ENCODE data around the gene EGFR.

Gene EGFR

GRCh38 chr7:55174856-55175255, 156.0 kb downstream of the EGFR start:
- no peak overlapping the region for H3K9ac ChIP-seq (ENCODE audit: low read depth in 1 of 2, low read length in 2 of 2)
- peaks cover 29 to 56% of the 10 kb centered on the region in 2 donors for H3K36me3 ChIP-seq (ENCODE audit: control insufficient read depth in 1 of 2, insufficient read depth in 2 of 2, low read length in 2 of 2)
- peaks cover 21 to 26% of the 10 kb centered on the region in 2 donors for H3K4me1 ChIP-seq (ENCODE audit: control insufficient read depth in 1 of 2, insufficient read depth in 2 of 2, low read length in 2 of 2)
- H3K27ac ChIP-seq (ENCODE audit: low read depth, low read length): no peak overlapping the region
- no peak overlapping the region for H3K4me3 ChIP-seq (ENCODE audit: low read depth in 1 of 2, low read length in 2 of 2)
- H3K9me3 ChIP-seq (ENCODE audit: control insufficient read depth in 1 of 2, low read length in 2 of 2): no peaks in the 10 kb centered on the region
- H3K27me3 ChIP-seq (ENCODE audit: control insufficient read depth in 1 of 2, insufficient read depth in 2 of 2, low read length in 2 of 2): no peaks in the 10 kb centered on the region

- peaks cover 19 to 42% of the 10 kb centered on the region in 2 donors for H3K36me3 ChIP-seq (ENCODE audit: control insufficient read depth in 1 of 2, insufficient read depth in 2 of 2, low read length in 2 of 2)
- H3K4me1 ChIP-seq (ENCODE audit: control insufficient read depth in 1 of 2, insufficient read depth in 2 of 2, low read length in 2 of 2): peaks cover 44 to 48% of the 10 kb centered on the region in 2 donors
- no peak overlapping the region for H3K4me3 ChIP-seq (ENCODE audit: low read depth in 1 of 2, low read length in 2 of 2)
- H3K27me3 ChIP-seq (ENCODE audit: control insufficient read depth in 1 of 2, insufficient read depth in 2 of 2, low read length in 2 of 2): no peaks in the 10 kb centered on the region
- no peak overlapping the region for H3K27ac ChIP-seq (ENCODE audit: low read depth, low read length)
- no peak overlapping the region for H3K9ac ChIP-seq (ENCODE audit: low read depth in 1 of 2, low read length in 2 of 2)
- no peaks in the 10 kb centered on the region for H3K9me3 ChIP-seq (ENCODE audit: control insufficient read depth in 1 of 2, low read length in 2 of 2)
Observed at GRCh38 chr7:55177068-55177530, 158.3 kb downstream of the EGFR start.

- Histone ChIP-seq H3K4me1 (ENCODE audit: control insufficient read depth in 1 of 2, insufficient read depth in 2 of 2, low read length in 2 of 2) (peaks cover 48 to 52% of the 10 kb centered on the region in 2 donors), H3K9me3 (ENCODE audit: control insufficient read depth in 1 of 2, low read length in 2 of 2) (no peaks in the 10 kb centered on the region), H3K4me3 (ENCODE audit: low read depth in 1 of 2, low read length in 2 of 2) (no peak overlapping the region), H3K27me3 (ENCODE audit: control insufficient read depth in 1 of 2, insufficient read depth in 2 of 2, low read length in 2 of 2) (no peaks in the 10 kb centered on the region), H3K27ac (ENCODE audit: low read depth, low read length) (no peak overlapping the region), H3K36me3 (ENCODE audit: control insufficient read depth in 1 of 2, insufficient read depth in 2 of 2, low read length in 2 of 2) (peaks cover 15 to 38% of the 10 kb centered on the region in 2 donors), H3K9ac (ENCODE audit: low read depth in 1 of 2, low read length in 2 of 2) (peak overlapping the region in 1 of 2 donors; percentile 5)
Observed at GRCh38 chr7:55177589-55178261, 158.9 kb downstream of the EGFR start.

GRCh38 chr7:55178292-55178862, 159.6 kb downstream of the EGFR start:
- H3K36me3 ChIP-seq (ENCODE audit: control insufficient read depth in 1 of 2, insufficient read depth in 2 of 2, low read length in 2 of 2): peaks cover 9 to 32% of the 10 kb centered on the region in 2 donors
- H3K27ac ChIP-seq (ENCODE audit: low read depth, low read length): no peak overlapping the region
- no peaks in the 10 kb centered on the region for H3K27me3 ChIP-seq (ENCODE audit: control insufficient read depth in 1 of 2, insufficient read depth in 2 of 2, low read length in 2 of 2)
- no peaks in the 10 kb centered on the region for H3K9me3 ChIP-seq (ENCODE audit: control insufficient read depth in 1 of 2, low read length in 2 of 2)
- no peak overlapping the region for H3K4me3 ChIP-seq (ENCODE audit: low read depth in 1 of 2, low read length in 2 of 2)
- peak overlapping the region in 1 of 2 donors; percentile 9 for H3K9ac ChIP-seq (ENCODE audit: low read depth in 1 of 2, low read length in 2 of 2)
- peaks cover 48 to 52% of the 10 kb centered on the region in 2 donors for H3K4me1 ChIP-seq (ENCODE audit: control insufficient read depth in 1 of 2, insufficient read depth in 2 of 2, low read length in 2 of 2)

- peaks cover 4 to 33% of the 10 kb centered on the region in 2 donors for H3K36me3 ChIP-seq (ENCODE audit: control insufficient read depth in 1 of 2, insufficient read depth in 2 of 2, low read length in 2 of 2)
- H3K9ac ChIP-seq (ENCODE audit: low read depth in 1 of 2, low read length in 2 of 2): peak overlapping the region; percentile 4 to 9
- peaks cover 48 to 52% of the 10 kb centered on the region in 2 donors for H3K4me1 ChIP-seq (ENCODE audit: control insufficient read depth in 1 of 2, insufficient read depth in 2 of 2, low read length in 2 of 2)
- no peaks in the 10 kb centered on the region for H3K27me3 ChIP-seq (ENCODE audit: control insufficient read depth in 1 of 2, insufficient read depth in 2 of 2, low read length in 2 of 2)
- H3K4me3 ChIP-seq (ENCODE audit: low read depth in 1 of 2, low read length in 2 of 2): no peak overlapping the region
- H3K9me3 ChIP-seq (ENCODE audit: control insufficient read depth in 1 of 2, low read length in 2 of 2): no peaks in the 10 kb centered on the region
- H3K27ac ChIP-seq (ENCODE audit: low read depth, low read length): no peak overlapping the region
Observed at GRCh38 chr7:55178863-55179773, 160.3 kb downstream of the EGFR start.

- Histone ChIP-seq H3K27ac (ENCODE audit: low read depth, low read length) (no peak overlapping the region), H3K9me3 (ENCODE audit: control insufficient read depth in 1 of 2, low read length in 2 of 2) (no peaks in the 10 kb centered on the region), H3K36me3 (ENCODE audit: control insufficient read depth in 1 of 2, insufficient read depth in 2 of 2, low read length in 2 of 2) (peaks cover 0 to 30% of the 10 kb centered on the region in 2 donors), H3K9ac (ENCODE audit: low read depth in 1 of 2, low read length in 2 of 2) (no peak overlapping the region), H3K4me1 (ENCODE audit: control insufficient read depth in 1 of 2, insufficient read depth in 2 of 2, low read length in 2 of 2) (peaks cover 48 to 52% of the 10 kb centered on the region in 2 donors), H3K4me3 (ENCODE audit: low read depth in 1 of 2, low read length in 2 of 2) (no peak overlapping the region), H3K27me3 (ENCODE audit: control insufficient read depth in 1 of 2, insufficient read depth in 2 of 2, low read length in 2 of 2) (no peaks in the 10 kb centered on the region)
Observed at GRCh38 chr7:55179931-55180682, 161.3 kb downstream of the EGFR start.

- Histone ChIP-seq H3K4me3 (ENCODE audit: low read depth in 1 of 2, low read length in 2 of 2) (peak overlapping the region; percentile 8 to 18), H3K27me3 (ENCODE audit: control insufficient read depth in 1 of 2, insufficient read depth in 2 of 2, low read length in 2 of 2) (no peaks in the 10 kb centered on the region), H3K9ac (ENCODE audit: low read depth in 1 of 2, low read length in 2 of 2) (peak overlapping the region in 1 of 2 donors; percentile 6), H3K4me1 (ENCODE audit: control insufficient read depth in 1 of 2, insufficient read depth in 2 of 2, low read length in 2 of 2) (peaks cover 48 to 52% of the 10 kb centered on the region in 2 donors), H3K9me3 (ENCODE audit: control insufficient read depth in 1 of 2, low read length in 2 of 2) (no peaks in the 10 kb centered on the region), H3K36me3 (ENCODE audit: control insufficient read depth in 1 of 2, insufficient read depth in 2 of 2, low read length in 2 of 2) (peaks cover 0 to 33% of the 10 kb centered on the region in 2 donors), H3K27ac (ENCODE audit: low read depth, low read length) (peak overlapping the region; percentile 43)
Observed at GRCh38 chr7:55180963-55181542, 162.2 kb downstream of the EGFR start.

GRCh38 chr7:55181762-55182161, 162.9 kb downstream of the EGFR start:
- peaks cover 0 to 37% of the 10 kb centered on the region in 2 donors for H3K36me3 ChIP-seq (ENCODE audit: control insufficient read depth in 1 of 2, insufficient read depth in 2 of 2, low read length in 2 of 2)
- H3K4me3 ChIP-seq (ENCODE audit: low read depth in 1 of 2, low read length in 2 of 2): peak overlapping the region in 1 of 2 donors; percentile 8
- H3K27ac ChIP-seq (ENCODE audit: low read depth, low read length): no peak overlapping the region
- H3K27me3 ChIP-seq (ENCODE audit: control insufficient read depth in 1 of 2, insufficient read depth in 2 of 2, low read length in 2 of 2): no peaks in the 10 kb centered on the region
- no peaks in the 10 kb centered on the region for H3K9me3 ChIP-seq (ENCODE audit: control insufficient read depth in 1 of 2, low read length in 2 of 2)
- H3K4me1 ChIP-seq (ENCODE audit: control insufficient read depth in 1 of 2, insufficient read depth in 2 of 2, low read length in 2 of 2): peaks cover 48 to 56% of the 10 kb centered on the region in 2 donors
- no peak overlapping the region for H3K9ac ChIP-seq (ENCODE audit: low read depth in 1 of 2, low read length in 2 of 2)

- no peaks in the 10 kb centered on the region for H3K27me3 ChIP-seq (ENCODE audit: control insufficient read depth in 1 of 2, insufficient read depth in 2 of 2, low read length in 2 of 2)
- no peaks in the 10 kb centered on the region for H3K9me3 ChIP-seq (ENCODE audit: control insufficient read depth in 1 of 2, low read length in 2 of 2)
- peaks cover 0 to 35% of the 10 kb centered on the region in 2 donors for H3K36me3 ChIP-seq (ENCODE audit: control insufficient read depth in 1 of 2, insufficient read depth in 2 of 2, low read length in 2 of 2)
- no peak overlapping the region for H3K27ac ChIP-seq (ENCODE audit: low read depth, low read length)
- no peak overlapping the region for H3K4me3 ChIP-seq (ENCODE audit: low read depth in 1 of 2, low read length in 2 of 2)
- peaks cover 55 to 59% of the 10 kb centered on the region in 2 donors for H3K4me1 ChIP-seq (ENCODE audit: control insufficient read depth in 1 of 2, insufficient read depth in 2 of 2, low read length in 2 of 2)
- H3K9ac ChIP-seq (ENCODE audit: low read depth in 1 of 2, low read length in 2 of 2): no peak overlapping the region
Observed at GRCh38 chr7:55183897-55184296, 165.1 kb downstream of the EGFR start.

Measured in duodenal mucosa (tissue), 2 donors.